ENCODE data around the gene PROK1. TPM values are rescaled to one million over a fixed set of nuclear protein-coding genes. Genes with fewer than 3 reads are reported as not detected.
"Not testable (repeated sequence)": the region's sequence is repeated elsewhere in the genome, so short reads cannot be mapped to it uniquely, and the experiment has no call there.

PROK1 gene
- total RNA-seq, 3 donors from 2014 or later = not detected

DNA sequence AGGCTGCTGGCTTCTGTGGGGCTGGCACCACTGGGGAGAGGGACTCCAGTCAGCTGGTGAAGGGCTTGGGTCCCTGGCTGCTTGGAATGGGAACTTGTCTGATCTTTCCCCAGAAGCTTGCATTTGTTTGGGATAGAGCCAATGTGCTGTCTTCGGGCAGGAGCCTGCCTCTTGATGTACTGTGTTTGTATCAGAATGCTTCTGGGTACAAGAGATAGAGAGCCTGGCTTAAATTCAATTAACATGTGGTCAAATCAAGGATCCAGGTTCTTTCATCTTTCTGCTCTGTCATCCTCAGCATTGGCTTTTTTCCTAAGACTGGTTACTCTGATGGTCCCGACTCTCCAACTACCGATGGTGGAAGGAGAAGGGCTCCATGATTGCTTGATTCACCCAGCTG, 16.0 kb upstream of the PROK1 start:
- Histone ChIP-seq H3K9me3 (no peaks in the 10 kb centered on the region), H3K36me3 (ENCODE audit: low read depth) (no peaks in the 10 kb centered on the region), H3K4me1 (ENCODE audit: low read depth) (no peaks in the 10 kb centered on the region), H3K4me3 (no peak overlapping the region)
- TF ChIP-seq, protein P1, sequence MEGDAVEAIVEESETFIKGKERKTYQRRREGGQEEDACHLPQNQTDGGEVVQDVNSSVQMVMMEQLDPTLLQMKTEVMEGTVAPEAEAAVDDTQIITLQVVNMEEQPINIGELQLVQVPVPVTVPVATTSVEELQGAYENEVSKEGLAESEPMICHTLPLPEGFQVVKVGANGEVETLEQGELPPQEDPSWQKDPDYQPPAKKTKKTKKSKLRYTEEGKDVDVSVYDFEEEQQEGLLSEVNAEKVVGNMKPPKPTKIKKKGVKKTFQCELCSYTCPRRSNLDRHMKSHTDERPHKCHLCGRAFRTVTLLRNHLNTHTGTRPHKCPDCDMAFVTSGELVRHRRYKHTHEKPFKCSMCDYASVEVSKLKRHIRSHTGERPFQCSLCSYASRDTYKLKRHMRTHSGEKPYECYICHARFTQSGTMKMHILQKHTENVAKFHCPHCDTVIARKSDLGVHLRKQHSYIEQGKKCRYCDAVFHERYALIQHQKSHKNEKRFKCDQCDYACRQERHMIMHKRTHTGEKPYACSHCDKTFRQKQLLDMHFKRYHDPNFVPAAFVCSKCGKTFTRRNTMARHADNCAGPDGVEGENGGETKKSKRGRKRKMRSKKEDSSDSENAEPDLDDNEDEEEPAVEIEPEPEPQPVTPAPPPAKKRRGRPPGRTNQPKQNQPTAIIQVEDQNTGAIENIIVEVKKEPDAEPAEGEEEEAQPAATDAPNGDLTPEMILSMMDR (IDR thresholded peaks at IDR 0.05) = no peak
- ATAC-seq = no peak
- no peak for DNase-seq
- intact Hi-C loops (cut with DNase I, micrococcal nuclease) = no loop called here

DNA sequence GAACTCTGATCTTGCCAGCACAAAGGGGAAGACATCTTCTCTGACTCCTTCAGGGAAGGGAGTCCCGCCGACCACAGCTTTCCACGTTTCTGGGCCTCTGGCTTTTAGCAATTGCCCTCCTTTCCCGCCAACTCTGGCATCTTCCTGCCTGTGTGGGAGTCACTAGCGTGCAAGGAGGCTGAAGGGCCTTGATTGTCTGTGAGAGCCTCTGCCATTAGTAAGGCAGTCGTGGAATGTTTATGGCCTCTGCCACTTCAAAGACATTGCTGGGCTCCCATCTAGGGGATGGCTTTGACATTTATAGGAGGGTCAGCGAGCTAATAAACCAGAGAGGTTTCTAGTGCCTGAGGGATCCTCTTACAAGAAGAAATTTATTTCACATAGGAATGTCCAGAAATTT, 14.3 kb upstream of the PROK1 start:
- no peak for DNase-seq
- intact Hi-C loops (cut with DNase I, micrococcal nuclease) = no loop called here
- ATAC-seq = no peak
- TF ChIP-seq, protein P1 (IDR thresholded peaks at IDR 0.05) = no peak
- no peaks in the 10 kb centered on the region for H3K9me3 ChIP-seq
- H3K4me1 ChIP-seq (ENCODE audit: low read depth) = no peaks in the 10 kb centered on the region
- no peaks in the 10 kb centered on the region for H3K36me3 ChIP-seq (ENCODE audit: low read depth)
- no peak overlapping the region for H3K4me3 ChIP-seq

DNA sequence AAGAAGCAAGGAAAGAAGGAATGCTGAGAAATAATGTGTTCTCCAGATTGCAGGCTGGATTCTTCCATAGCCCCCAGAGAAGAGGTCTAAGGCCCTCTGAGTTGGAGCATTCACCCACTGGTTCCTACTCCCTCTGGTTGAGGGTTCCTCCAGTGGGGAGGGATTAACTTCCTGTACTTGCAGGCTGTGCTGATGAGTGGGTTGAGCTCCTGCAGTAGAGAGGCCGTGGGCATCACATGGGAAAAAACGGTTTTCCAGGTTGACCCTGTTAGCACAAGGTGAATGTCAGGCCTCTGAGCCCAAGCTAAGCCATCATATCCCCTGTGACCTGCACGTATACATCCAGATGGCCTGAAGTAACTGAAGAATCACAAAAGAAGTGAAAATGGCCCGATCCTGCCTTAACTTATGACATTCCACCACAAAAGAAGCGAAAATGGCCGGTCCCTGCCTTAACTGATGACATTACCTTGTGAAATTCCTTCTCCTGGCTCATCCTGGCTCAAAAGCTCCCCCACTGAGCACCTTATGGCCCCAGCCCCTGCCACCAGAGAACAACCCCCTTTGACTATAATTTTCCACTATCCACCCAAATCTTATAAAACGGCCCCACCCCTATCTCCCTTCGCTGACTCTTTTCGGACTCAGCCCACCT, 13.2 kb upstream of the PROK1 start:
- H3K4me1 ChIP-seq (ENCODE audit: low read depth); intact Hi-C loops (cut with DNase I, micrococcal nuclease); ATAC-seq; H3K36me3 ChIP-seq (ENCODE audit: low read depth); H3K4me3 ChIP-seq; DNase-seq; H3K9me3 ChIP-seq: not testable (repeated sequence)

DNA sequence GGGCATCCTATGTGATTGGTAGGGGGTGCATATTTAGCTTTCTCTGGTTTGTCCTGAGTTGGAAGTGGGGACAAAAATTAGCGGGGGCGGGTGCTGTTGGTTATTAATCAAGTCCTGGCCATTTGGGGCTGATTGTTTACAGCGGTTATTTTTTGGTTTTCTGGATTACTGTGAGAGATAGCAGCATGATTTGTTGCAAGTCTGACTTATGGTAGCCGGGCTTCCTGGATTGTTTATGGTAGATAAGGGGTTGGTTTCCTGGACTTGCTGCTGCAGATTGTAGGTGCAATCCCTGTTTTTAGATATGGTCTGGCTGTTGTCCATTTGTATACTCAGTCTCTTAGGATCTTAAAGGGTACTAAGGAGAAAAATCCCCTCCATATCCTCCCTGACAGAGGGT, 12.1 kb upstream of the PROK1 start:
- Histone ChIP-seq H3K9me3 (no peaks in the 10 kb centered on the region), H3K4me3 (no peak overlapping the region), H3K4me1 (ENCODE audit: low read depth) (no peaks in the 10 kb centered on the region), H3K36me3 (ENCODE audit: low read depth) (no peaks in the 10 kb centered on the region)
- intact Hi-C loops (cut with DNase I, micrococcal nuclease) = no loop called here
- TF ChIP-seq, protein P1 (IDR thresholded peaks at IDR 0.05) = no peak
- DNase-seq = no peak
- ATAC-seq = no peak

DNA sequence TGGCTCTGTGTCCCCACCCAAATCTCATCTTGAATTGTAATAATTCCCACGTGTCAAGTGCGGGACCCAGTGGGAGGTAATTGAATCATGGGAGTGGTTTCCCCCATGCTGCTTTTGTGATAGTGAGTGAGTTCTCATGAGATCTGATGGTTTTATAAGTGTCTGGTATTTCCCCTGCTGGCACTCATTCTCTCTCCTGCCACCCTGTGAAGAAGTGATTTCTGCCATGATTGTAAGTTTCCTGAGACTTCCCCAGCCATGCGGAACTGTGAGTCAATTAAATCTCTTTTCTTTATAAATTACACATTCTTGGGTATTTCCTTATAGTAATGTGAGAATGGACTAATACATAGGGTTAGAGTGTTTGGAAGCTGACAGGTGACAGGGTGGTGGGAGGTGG, 11.1 kb upstream of the PROK1 start:
- intact Hi-C loops (cut with DNase I, micrococcal nuclease); H3K4me1 ChIP-seq (ENCODE audit: low read depth); DNase-seq; H3K36me3 ChIP-seq (ENCODE audit: low read depth); H3K4me3 ChIP-seq; H3K9me3 ChIP-seq; ATAC-seq: not testable (repeated sequence)

GRCh38 chr1:110440877-110441276, 10.1 kb upstream of the PROK1 start:
- no peak for DNase-seq
- no peak for ATAC-seq
- no peaks in the 10 kb centered on the region for H3K36me3 ChIP-seq (ENCODE audit: low read depth)
- H3K9me3 ChIP-seq = no peaks in the 10 kb centered on the region
- no peak overlapping the region for H3K4me3 ChIP-seq
- TF ChIP-seq, protein P1 (IDR thresholded peaks at IDR 0.05) = no peak
- intact Hi-C loops (cut with DNase I, micrococcal nuclease) = no loop called here
- no peaks in the 10 kb centered on the region for H3K4me1 ChIP-seq (ENCODE audit: low read depth)

- no peak for ATAC-seq
- intact Hi-C loops (cut with DNase I, micrococcal nuclease) = no loop called here
- TF ChIP-seq, protein P1 (IDR thresholded peaks at IDR 0.05) = no peak
These were observed 9.1 kb upstream of the PROK1 start for GRCh38 chr1:110441888-110442287.

More at GRCh38 chr1:110441888-110442287, 9.1 kb upstream of the PROK1 start:
- Histone ChIP-seq H3K4me3 (no peak overlapping the region), H3K4me1 (ENCODE audit: low read depth) (no peaks in the 10 kb centered on the region), H3K9me3 (no peaks in the 10 kb centered on the region), H3K36me3 (ENCODE audit: low read depth) (no peaks in the 10 kb centered on the region)
- no peak for DNase-seq
